Left kidney (tissue), 2 donors: ENCODE results near the gene EEF1AKMT2. TPM values are rescaled to one million over a fixed set of nuclear protein-coding genes. Genes with fewer than 3 reads are reported as not detected.

Experiments
- DNase-seq: peaks from one replicate; pipeline ENCODE4 v3.0.0-alpha.2; 2013
- polyA plus RNA-seq: library from polyadenylated mRNA; unstranded; fragments of 120-200 nt; gene quantifications from one replicate; pipeline ENCODE4 v1.2.1, GENCODE V29; 2013; ENCODE audit not compliant: insufficient read length

The EEF1AKMT2 gene
- polyA plus RNA-seq, 1 donor: 48.0 TPM

DNA sequence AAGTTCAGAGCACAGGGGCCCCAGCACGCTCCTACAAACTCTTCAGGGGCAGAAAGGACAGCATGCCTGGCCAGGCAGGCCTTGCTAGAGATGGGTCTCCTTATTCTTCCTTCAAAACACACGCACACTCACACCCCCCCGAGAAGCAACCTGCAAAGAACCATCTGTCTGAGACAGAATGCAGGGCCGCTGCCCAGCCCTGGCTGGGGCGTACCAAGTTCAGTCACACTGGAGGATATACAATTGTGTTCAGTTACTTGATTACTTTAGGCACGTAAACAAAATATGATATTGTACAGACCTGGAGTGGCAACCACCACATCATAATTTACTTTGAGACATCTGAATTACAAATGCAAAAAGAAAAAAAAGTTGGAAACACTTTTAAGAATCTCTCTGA is 53.2 kb downstream of the EEF1AKMT2 start:
- DNase-seq: no peak

DNA sequence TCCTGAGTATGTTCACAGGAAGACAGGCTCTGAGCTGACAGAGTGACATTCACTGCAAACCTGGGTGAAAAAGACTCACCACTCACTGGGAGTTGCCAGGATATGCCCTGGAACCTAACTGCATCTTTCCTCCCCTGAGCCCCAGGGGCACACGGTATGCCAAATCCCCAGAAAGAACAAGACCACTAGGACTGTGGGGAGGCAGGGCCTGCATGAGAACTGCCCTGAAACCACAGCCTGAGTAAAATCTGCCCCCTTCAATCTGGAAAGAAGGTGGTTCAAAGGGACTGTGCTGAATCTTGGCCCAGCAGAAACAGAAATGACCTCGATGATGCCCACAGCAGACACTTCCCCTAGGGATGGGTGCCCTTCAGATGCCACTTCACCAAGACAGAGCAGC is 54.0 kb downstream of the EEF1AKMT2 start:
- no peak for DNase-seq

DNA sequence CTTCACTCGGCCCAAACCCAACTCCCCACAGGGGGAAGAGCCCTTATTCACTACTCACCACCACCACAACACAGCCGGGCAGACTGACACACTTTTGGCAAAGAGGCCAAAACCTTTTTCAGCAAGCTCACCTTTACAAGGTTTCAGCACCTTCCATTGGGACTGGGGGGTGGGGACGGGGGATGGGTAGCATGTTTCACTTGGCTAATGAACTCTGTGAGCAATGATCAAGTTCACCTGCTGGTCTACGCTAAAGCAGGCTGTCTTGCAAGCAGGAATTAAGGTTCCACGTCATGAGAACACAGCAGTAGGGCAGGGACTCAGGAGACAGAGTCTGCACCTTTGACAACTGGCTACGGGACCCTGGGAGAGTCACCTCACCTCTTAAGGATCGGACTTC is 54.5 kb downstream of the EEF1AKMT2 start:
- no peak for DNase-seq

DNA sequence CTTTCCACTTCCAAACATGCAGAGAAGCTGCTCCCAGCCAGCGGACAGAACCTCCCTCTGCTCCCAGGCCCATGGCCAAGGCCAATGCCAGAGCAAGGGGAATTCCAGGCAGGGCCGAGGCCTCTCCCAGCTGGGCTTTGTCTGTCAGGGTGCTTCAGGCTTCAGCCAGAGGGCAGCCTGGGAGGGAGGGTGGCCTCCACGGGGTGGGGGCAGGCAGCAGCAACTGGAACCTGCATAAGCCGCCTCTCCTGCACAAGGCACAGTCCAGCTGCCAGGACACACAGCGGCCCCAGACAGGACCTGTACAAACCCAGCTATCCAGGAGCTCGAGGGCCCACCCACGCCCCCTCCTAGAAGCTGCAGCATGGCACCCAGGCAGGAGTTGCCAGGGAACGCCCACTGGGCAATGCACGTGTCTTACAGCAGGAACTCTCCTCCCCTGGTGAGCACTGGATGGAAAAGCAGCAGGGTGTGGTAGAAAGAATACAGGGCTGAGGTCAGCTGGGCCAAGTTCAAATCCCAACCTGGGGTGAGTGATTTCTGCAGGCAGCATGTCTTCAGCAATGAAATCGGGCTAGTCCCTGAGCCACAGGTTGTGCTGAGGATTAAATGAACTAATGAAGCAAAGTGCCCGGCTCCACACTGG is 55.1 kb downstream of the EEF1AKMT2 start:
- DNase-seq: no peak

DNA sequence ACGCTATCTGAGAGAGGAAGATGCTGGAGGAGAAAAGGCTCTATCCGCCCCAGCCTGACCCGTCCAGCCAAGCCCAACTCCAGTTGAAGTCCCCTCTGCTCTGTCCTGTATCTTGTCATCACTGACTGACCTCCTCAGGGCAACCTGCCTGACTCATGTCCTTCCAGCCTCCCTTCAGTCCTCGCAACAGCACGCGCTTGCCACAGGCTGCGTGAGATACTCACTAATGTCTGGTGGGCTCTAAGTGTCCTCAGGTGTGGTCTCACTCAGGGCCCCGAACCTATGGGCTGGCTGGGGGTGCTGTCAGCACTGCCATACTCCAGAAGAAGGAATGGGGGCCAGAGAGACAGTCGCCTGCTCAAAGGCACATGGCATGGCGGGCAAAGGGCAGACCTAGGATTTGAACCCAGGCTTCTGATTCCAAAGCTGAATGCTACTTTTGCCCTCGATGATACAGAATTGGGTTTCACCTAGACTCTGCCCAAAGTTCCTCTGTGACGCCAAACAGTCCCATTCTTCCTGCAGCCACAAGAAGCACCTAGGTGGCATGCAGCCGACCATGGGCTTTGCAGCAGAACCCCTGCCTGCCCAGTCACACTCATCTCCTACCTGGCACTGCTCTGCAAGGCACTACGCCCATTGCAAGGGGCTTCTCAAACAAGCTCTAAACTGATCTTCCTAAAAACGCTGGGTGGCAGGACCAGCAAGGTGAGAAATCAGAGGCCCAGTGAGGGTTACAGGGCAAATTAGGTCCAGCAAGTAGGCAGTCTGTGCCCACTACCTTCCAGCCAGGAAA is 56.0 kb downstream of the EEF1AKMT2 start:
- no peak for DNase-seq

DNA sequence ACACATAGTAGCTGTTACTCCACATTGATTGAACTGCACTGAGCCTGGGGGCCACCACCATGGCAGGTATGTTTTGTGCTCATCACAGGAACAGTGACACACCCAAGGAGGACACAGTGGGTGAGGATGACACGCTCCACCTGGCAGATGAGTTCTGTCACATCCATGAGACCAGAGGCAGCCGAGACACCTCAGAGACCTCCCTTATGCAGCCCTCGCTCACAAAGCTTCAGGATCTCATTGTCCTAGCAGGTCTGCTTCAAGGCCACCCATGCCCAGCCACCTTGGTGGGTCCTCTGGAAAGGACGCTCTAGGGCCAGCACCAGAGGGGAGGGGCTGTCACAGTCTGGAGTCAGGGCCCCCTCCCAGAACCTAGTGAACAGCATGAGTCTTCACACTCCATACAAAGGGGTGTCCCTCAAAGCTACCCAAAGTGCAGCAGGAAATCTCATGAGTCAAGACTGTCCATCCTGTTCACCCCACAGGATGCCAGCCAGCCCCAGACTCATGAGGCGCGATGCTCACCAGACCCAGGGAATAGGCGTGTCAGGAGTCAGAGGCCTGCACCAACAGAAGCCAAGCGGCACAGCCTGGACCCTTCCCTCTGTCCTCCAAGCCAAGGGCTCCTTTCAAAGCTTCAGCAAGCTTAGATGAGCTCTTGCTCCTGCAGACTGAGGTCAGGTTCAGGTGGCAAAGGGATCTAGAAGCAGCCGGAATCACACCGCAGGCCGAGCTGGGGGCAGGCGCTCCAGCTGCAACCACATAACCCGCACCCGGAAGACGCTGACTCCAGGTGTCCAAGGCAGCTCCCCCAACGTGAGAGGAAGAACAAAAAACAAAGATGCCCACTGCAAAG is 57.1 kb downstream of the EEF1AKMT2 start:
- DNase-seq: no peak

DNA sequence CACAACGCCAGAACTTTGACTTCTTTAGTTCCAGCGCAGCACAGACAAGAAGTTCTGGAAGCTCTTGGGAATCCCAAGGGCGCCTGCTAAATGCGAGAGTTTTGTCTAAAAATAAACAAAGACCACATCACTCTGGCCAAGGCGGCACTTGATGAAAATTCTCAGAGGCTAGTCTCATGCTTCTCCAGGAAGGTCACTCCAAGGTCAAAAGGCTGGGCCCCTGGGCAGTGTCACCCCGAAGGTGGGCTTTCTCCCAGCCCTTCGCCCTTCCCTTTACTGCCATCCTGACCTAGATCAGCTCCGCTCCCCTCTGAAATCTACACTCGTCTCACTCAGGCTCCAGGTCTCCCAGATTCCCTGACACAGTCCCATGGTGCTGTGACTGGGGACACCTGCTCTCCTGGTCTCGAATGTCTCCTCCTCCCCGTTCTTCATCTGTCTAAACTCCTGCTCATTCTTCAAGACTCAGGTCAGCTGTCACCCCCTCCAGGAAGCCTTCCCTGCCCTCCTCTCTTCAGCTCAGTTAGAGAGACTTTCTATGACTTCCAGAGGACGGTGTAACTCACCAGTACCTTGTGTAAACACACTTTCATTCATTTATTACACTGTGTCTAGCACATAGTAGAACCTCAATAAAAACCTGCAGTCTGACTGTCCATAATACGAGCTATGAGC is 58.0 kb downstream of the EEF1AKMT2 start:
- no peak for DNase-seq

DNA sequence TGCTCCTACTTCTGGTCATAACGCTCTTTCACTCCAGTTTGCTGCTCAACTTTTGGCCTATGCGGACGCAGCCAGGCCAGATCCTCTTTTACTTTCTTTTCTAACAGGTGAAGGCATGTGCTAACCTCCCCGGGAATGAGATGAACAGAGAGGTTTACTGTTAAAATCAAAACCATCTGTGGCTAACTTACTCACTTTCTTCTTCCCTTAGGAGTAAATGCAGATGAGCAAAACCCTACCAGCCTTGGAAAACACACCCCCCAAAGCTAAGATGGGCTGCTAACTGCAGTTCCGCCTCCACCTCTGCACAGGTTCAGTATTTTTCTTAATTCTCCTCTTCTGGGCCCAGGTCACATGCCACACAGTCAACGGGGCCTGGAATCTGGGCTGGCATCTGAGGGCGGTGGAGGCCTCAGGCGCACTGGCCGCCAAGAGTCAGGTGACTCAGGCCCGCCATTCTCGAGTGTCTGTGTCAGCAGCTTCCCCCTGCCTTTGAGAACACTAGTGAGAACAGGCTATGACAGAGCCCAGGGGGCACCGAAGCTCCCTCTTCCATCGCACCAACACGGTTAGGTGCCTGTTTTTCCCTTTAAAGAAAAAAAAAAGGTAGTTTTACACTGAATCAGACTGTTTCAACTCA is 58.6 kb downstream of the EEF1AKMT2 start:
- no peak for DNase-seq

DNA sequence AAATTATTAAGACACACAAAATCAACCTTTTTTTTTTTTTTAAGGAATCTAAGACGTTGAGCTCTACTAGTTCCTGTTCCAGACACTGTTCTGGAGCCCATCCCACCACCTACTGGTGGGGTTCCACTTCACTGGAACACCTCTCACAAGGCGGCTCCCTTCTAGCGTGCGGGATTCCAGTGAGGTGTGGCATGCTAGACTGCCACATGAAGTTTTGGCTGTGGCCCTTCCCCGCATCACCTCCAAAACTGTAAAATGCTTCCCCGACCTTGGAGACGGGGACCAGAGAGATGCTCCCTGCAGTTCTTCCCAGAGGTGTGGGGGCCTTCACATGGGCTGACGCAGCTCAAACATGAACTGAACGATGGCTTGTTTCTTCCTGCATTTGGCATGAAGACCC is 60.1 kb downstream of the EEF1AKMT2 start:
- DNase-seq: no peak

DNA sequence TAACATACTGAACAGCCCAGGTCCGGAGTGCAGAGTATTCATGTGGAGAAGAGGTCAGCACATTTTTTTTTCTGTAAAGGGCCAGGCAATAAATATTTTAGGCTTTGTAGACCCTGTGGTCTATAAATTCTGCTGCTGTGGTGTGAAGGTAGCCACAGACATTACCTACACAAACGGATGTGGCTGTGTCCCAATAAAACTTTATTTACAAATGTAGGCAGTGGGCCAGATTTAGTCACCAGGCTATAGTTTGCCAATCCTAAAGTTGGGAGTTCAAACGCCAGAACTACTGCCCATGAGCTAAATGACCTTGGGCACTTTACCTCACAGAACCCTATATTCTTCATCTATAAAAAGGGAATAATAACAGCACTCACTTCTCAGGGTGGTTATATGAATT is 60.9 kb downstream of the EEF1AKMT2 start:
- DNase-seq: no peak

DNA sequence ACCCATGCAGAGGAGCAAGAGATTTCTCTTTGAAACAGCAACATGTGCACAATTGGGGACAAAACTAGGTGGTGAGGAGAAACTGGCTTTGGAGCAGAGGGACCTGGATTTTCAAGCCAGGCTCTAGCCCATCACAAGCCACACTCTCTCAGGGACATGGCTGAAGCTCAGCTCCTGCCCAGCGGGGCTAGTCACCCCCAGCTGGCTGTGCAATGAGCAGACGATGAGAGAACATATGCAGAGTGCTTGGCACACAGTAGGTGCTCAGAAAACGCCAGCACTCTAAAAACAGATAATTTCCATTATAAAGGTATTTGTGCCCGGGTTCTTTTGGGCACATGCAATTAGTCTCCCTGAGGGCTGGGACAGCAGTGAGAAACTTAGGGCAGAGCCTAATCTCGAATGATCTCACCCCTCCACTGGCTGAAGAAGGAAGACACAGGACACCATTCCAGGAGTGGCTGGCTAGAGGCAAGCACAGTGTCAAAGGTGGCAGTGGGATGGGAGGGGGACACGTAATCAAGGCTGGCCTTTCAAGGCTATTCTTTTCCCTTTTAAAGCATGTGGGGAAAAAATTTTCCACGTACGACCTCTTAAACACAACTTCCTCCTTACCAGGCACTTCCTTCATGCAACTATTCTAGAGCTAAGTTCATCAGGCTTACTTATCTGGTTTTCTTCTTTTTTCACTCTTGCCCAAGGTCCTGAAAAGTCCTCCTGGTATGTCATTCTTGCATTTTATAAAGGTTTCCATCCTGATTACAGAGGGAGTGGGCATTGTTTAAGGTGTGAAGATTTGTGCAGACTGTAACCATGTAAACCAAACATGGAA is 62.6 kb downstream of the EEF1AKMT2 start:
- DNase-seq: no peak

DNA sequence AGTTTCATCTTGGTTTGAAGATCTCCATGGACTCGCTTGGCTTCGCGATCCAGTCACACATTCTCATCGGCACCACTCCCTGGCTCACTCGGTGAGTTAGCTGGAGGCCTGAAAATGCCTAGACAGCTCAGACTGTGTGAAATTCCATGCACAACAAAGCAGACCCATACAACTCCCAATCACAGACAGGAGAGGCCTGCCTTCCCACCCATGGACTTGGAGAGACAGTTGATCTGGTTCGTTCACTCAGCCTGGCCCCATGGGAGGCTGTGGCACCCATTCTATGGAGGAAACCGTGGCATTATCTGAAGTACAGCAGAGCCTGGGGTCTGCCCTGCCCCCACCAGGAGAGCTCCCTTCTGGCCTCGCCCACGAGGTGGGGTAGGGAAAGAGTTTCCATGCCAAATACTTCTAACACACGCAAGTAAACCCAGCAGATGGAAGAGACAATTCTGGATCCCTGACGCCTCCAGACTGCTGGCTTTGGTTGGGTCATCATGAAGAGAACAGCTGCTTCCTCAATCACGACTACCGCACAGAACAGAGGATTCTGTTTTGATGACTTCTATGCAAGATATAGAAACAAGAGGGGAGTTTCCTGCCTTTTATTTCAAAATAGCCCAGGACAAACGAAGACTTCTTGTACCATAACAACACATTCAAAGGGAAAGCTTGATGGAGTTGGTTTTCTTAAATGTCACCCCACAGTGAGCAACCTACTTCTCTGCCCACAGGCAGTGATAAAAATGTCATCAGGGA is 63.4 kb downstream of the EEF1AKMT2 start:
- no peak for DNase-seq

DNA sequence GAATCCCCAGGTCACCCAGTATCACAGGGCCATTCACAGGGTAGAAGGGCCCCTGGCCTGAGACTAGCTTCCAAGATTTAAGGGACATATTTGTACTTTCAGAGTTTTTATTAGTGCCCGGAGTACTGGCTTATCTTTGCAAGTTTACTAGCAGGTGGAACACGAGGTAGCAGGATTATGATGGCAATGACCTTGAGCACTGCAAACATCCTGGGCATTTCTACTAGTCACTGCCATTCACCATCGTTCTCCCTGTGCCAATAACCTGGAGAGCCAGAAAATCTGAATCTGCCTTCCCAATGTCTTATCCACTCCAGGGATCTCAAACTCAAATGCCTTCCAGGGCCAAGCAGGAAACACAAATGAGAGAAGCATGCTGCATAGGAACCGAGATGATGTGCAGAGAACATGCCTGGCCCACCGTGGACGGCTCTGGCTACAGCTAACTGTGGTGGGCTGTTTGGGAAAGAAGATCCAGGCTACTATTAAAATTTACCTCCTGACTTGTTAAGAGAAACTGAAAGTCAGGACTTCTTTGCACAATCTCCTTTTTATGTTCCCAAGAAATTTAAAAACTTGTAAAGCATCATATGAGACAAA is 64.2 kb downstream of the EEF1AKMT2 start:
- DNase-seq: no peak

DNA sequence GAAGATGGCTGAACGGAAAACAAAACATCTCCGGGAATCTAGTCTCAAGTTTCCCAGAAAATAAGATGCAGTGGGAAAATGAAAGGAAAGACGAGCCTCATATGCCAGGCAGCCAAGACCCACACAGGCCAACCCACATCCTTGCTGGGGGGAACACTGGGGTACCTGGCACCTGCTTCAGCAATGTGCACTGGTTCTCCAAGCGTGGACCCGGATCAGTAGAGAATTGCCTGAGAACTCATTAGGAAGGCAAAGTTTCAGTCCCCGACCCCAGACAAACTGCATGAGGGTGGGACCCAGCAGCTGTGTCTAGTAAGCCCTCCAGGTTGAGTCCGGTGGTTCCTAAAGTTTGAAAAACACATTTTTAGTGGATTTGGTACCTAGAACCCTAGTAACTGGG is 65.9 kb downstream of the EEF1AKMT2 start:
- DNase-seq: no peak

DNA sequence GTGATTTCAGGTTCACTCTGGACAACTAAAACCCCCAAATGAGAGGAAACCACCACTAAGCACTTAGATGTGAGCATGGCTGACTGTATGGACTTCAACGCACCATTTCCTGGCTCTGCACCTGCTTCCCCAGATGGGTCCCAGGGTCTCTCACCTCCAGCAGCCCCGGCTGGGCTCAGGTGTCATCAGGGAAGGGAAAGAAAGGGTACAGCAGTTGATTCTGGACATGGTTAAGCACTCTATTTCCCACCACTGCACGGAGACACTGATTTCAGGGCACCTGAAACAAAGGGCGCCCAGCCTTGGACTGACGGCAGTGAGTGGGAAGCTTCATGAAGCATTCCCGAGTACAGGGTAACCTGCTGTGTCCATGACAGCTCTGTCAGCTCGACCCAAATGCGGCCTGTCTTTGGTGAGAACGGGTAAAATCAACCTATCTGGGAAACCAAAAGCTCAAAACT is 66.5 kb downstream of the EEF1AKMT2 start:
- no peak for DNase-seq

DNA sequence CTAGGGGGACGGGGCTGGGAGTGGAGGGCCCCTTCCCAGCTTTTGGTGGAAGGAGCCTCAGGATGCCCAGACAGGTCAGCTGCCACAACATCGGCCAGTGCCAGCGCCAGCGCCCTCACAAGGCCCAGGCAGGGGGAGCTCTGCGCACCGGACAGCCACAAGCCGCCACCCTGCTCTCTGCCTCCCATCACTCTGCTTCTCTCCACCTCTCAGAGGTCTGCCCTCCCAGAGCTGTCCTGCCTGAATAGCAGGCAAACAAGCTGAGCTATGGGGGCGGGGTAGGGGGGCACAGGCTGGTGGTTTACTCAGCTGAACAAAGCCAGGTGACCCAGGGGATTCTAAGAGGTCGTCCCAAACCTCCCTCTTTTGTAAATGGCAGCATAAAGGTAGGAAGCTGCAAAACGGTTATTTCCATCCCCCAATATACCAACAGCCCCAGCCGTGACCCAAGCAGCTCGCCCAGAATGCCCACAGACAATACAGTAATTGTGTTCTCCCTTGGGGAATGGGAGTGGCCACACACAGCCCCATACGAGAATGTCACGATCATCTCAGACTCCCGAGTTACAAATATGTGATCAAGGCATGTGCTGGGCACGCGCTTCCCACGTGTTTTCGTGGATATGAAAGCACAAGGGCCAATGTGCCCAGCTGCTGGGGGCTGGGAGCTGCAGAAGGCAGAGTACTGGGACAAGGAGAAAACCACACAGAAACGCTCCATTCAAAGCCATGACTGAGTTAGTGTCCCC is 67.2 kb downstream of the EEF1AKMT2 start:
- DNase-seq: no peak

DNA sequence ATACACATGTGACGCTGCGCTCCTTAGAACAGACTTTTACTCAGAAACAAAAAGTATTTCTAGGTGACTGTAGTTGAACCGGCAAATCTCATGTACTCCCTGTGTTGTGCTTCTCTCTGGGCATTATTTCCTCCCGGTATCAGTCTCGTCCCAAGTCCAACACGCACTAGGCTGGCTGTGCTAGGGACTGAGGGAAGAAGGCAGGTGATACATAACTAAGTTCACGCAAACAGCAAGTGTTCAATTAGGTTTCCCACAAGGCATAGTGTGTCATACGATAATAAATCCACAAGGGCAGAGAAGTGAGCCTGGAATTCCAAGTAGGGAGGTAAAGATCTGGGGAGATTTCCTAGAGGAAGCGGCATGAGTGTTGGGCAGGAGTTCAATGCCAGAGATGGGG is 67.9 kb downstream of the EEF1AKMT2 start:
- no peak for DNase-seq
